Endothelial cell of umbilical vein (primary cell): ENCODE results near the gene ASXL1. TPM values are rescaled to one million over a fixed set of nuclear protein-coding genes. Genes with fewer than 3 reads are reported as not detected.

Experiments
- BruUV-seq: library from RNA; stranded (reverse); fragments of 400-500 nt; replicated peaks from 2 replicates; lab custom pipeline; 2021; lab: Mats Ljungman, UMichigan
- CTCF ChIA-PET: fragments of 300-600, 350-600 bp; sonication (Branson Sonifier 250); formaldehyde crosslinking; loops from one replicate; lab custom pipeline; 2021; ENCODE audit warnings: antibody characterized with exemption, inconsistent platforms; lab: Charles Lee
- POLR2A ChIA-PET: fragments of 300-600, 350-600 bp; sonication (Branson Sonifier 250); formaldehyde crosslinking; loops from one replicate; lab custom pipeline; 2021; ENCODE audit warnings: antibody characterized with exemption, inconsistent platforms; lab: Charles Lee
- DNase-seq: peaks from one replicate; pipeline ENCODE4 v3.0.0-alpha.2; 2011; ENCODE audit warnings: low read depth, low spot score
- FAIRE-seq: peaks from 2 replicates; lab custom pipeline; 2011; peaks lifted over from hg19 to GRCh38; lab: Jason Lieb, UNC
- H2AFZ ChIP-seq: 2 replicates; pipeline ENCODE4 v1.6.0; 2012; ENCODE audit warnings: low read depth, low read length, control low read depth, inconsistent platforms
- H3K27ac ChIP-seq: 2 replicates; pipeline ENCODE4 v1.5.1; 2011; ENCODE audit warnings: low read depth, mild to moderate bottlenecking, control low read depth, low read length, moderate library complexity; ENCODE audit not compliant: insufficient read depth
- H3K27me3 ChIP-seq, 2 experiments: 2 replicates each; pipeline versions ENCODE4 v1.6.0 to v1.6.1; 2011; ENCODE audit warnings: low read length in 2 of 2, mixed read lengths in 1 of 2; ENCODE audit not compliant: control insufficient read depth in 2 of 2, insufficient read depth in 2 of 2
- H3K36me3 ChIP-seq, 2 experiments: 2 replicates in 1 of 2; 3 replicates in 1 of 2; pipeline ENCODE4 v1.5.1; 2011; ENCODE audit warnings: low read length in 2 of 2, mild to moderate bottlenecking in 1 of 2, moderate library complexity in 1 of 2; ENCODE audit not compliant: control insufficient read depth in 2 of 2, insufficient read depth in 2 of 2; ENCODE audit errors: extremely low read depth in 1 of 2
- H3K4me1 ChIP-seq: 3 replicates; pipeline ENCODE4 v1.5.1; 2011; ENCODE audit warnings: mild to moderate bottlenecking, low read length; ENCODE audit not compliant: control insufficient read depth, insufficient read depth; ENCODE audit errors: extremely low read depth
- H3K4me2 ChIP-seq: 2 replicates; pipeline ENCODE4 v1.6.1; 2011; ENCODE audit warnings: low read length, control low read depth, mixed read lengths; ENCODE audit not compliant: insufficient read depth
- H3K4me3 ChIP-seq, 3 experiments: fragments of 200-600 bp in 1 of 3; sonication (generic), shearing (Covaris generic) in 1 of 3; replicated peaks in 1 of 3; 2 replicates each; pipeline ENCODE4 v1.5.1; 2011 to 2016; ENCODE audit warnings: control low read depth in 3 of 3, low read length in 3 of 3, mild to moderate bottlenecking in 2 of 3, inconsistent platforms in 1 of 3, low read depth in 1 of 3, moderate library complexity in 1 of 3; ENCODE audit not compliant: insufficient read depth in 1 of 3
- H3K79me2 ChIP-seq: 2 replicates; pipeline ENCODE4 v1.6.0; 2012; ENCODE audit warnings: low read length, inconsistent platforms; ENCODE audit not compliant: control insufficient read depth, insufficient read depth
- H3K9ac ChIP-seq: replicated peaks from 2 replicates; pipeline ENCODE3; 2011; ENCODE audit warnings: low read length, control low read depth; ENCODE audit not compliant: insufficient read depth; ENCODE audit errors: extremely low read depth
- H3K9me1 ChIP-seq: replicated peaks from 3 replicates; pipeline ENCODE4 v1.6.0; 2011; ENCODE audit warnings: mild to moderate bottlenecking, low read length; ENCODE audit not compliant: control insufficient read depth, insufficient read depth; ENCODE audit errors: extremely low read depth
- H3K9me3 ChIP-seq: replicated peaks from 2 replicates; pipeline ENCODE4 v1.5.1; 2012; ENCODE audit warnings: low read length, inconsistent platforms; ENCODE audit not compliant: control insufficient read depth, insufficient read depth
- H4K20me1 ChIP-seq: replicated peaks from 2 replicates; pipeline ENCODE3; 2011; ENCODE audit warnings: mild to moderate bottlenecking, low read length; ENCODE audit not compliant: control insufficient read depth, insufficient read depth; ENCODE audit errors: extremely low read depth
- EZH2 ChIP-seq: IDR thresholded peaks from 2 replicates; pipeline ENCODE4 v1.6.1; 2012; ENCODE audit warnings: borderline replicate concordance, low read depth, mild to moderate bottlenecking, moderate library complexity, low read length, inconsistent platforms; ENCODE audit not compliant: severe bottlenecking
- FOS ChIP-seq: IDR thresholded peaks from 2 replicates; pipeline ENCODE4 v1.6.1; 2011; ENCODE audit warnings: mild to moderate bottlenecking, low read length, moderate library complexity, borderline replicate concordance; ENCODE audit not compliant: insufficient read depth
- GATA2 ChIP-seq: IDR thresholded peaks from 2 replicates; pipeline ENCODE4 v1.7.0; 2011; ENCODE audit warnings: low read depth, mild to moderate bottlenecking, moderate library complexity, mixed read lengths, low read length; ENCODE audit not compliant: insufficient read length, insufficient read depth
- JUN ChIP-seq: IDR thresholded peaks from 2 replicates; pipeline ENCODE4 v1.6.1; 2011; ENCODE audit warnings: borderline replicate concordance, low read depth; ENCODE audit not compliant: insufficient read length, insufficient read depth
- MYC ChIP-seq: IDR thresholded peaks from one replicate; pipeline ENCODE4 v1.6.1; 2011; ENCODE audit warnings: mild to moderate bottlenecking, low read depth, low read length
- POLR2A ChIP-seq: IDR thresholded peaks from 2 replicates; pipeline ENCODE4 v1.6.1; 2012; ENCODE audit warnings: low read depth, mild to moderate bottlenecking, control low read depth, low read length
- POLR2AphosphoS5 ChIP-seq: IDR thresholded peaks from 2 replicates; pipeline ENCODE4 v1.6.1; 2012; ENCODE audit warnings: low read depth, mild to moderate bottlenecking, control low read depth, low read length, moderate library complexity; ENCODE audit not compliant: insufficient read depth
- dilution Hi-C: fragments of 300-500 bp; cut with MboI; formaldehyde crosslinking; loops from one replicate; pipeline ENCODE4 v1.15.0; 2019; ENCODE audit warnings: low sequenced_read_pairs; ENCODE audit not compliant: extremely low pct_ligation_motif_present
- intact Hi-C: fragments of 100-400 bp; cut with micrococcal nuclease; formaldehyde crosslinking; loops from one replicate; pipeline ENCODE4 v1.10.0; 2022
- polyA plus RNA-seq, 4 experiments: library from polyadenylated mRNA; depleted of rRNA in 3 of 4; stranded (reverse) in 3 of 4; unstranded in 1 of 4; fragments of >200 nt; gene quantifications; 2 replicates each; pipeline versions ENCODE4 v1.2.1 to v1.2.3, GENCODE V29; 2011 to 2012; ENCODE audit warnings: missing spikeins in 1 of 4
- total RNA-seq: library from RNA; stranded (reverse); gene quantifications from 2 replicates; pipeline ENCODE4 v1.2.3, GENCODE V29; 2021
- TF ChIP-seq, protein P1 (sequence below), 2 donors: IDR thresholded peaks; 1 replicate in 1 of 2; 2 replicates in 1 of 2; pipeline ENCODE4 v1.5.1; 2011; ENCODE audit warnings: low read length in 2 of 2, mild to moderate bottlenecking in 2 of 2, moderate library complexity in 2 of 2, control low read depth in 1 of 2, inconsistent platforms in 1 of 2, low read depth in 1 of 2; ENCODE audit not compliant: insufficient read depth in 1 of 2; ENCODE audit errors: extremely low read depth in 1 of 2
- TF ChIP-seq, protein P2 (sequence below): IDR thresholded peaks from 2 replicates; pipeline ENCODE4 v1.6.1; 2011; ENCODE audit not compliant: insufficient read depth, insufficient read length

The ASXL1 gene
- total and polyA plus RNA-seq, 2 donors (not counting 3 experiments of a cell fraction or from before 2014, with no cell fraction given) = 45.4 to 101 TPM

DNA sequence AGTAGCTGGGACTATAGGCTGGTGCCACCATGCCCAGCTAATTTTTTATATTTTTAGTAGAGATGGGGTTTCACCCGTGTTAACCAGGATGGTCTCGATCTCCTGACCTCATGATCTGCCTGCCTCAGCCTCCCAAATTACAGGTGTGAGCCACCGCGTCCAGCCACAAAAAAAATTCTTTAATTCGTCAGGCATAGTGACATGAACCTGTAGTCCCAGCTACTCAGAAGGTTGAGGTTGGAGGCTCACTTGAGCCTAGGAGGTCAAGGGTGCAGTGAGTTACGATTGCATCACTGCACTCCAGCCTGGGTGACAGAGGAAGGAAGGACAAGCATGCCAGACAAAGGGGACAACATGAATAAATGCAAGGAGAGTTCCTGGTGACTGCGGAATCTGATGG, 19.5 kb upstream of the ASXL1 start:
- Histone ChIP-seq H3K79me2 (no peaks in the 10 kb centered on the region), H3K9ac (no peak overlapping the region), H3K36me3 (no peaks in the 10 kb centered on the region), H3K27ac (no peak overlapping the region), H3K9me3 (no peaks in the 10 kb centered on the region), H3K27me3 (no peaks in the 10 kb centered on the region), H3K4me3 (no peak overlapping the region), H3K4me2 (no peak overlapping the region), H4K20me1 (no peaks in the 10 kb centered on the region), H2AFZ (no peak overlapping the region), H3K9me1 (no peaks in the 10 kb centered on the region), H3K4me1 (peaks cover 14% of the 10 kb centered on the region)
- TF ChIP-seq MYC (no peak), POLR2AphosphoS5 (no peak), GATA2 (no peak), FOS (no peak), EZH2 (no peak), JUN (no peak), POLR2A (no peak)
- TF ChIP-seq, protein P1, sequence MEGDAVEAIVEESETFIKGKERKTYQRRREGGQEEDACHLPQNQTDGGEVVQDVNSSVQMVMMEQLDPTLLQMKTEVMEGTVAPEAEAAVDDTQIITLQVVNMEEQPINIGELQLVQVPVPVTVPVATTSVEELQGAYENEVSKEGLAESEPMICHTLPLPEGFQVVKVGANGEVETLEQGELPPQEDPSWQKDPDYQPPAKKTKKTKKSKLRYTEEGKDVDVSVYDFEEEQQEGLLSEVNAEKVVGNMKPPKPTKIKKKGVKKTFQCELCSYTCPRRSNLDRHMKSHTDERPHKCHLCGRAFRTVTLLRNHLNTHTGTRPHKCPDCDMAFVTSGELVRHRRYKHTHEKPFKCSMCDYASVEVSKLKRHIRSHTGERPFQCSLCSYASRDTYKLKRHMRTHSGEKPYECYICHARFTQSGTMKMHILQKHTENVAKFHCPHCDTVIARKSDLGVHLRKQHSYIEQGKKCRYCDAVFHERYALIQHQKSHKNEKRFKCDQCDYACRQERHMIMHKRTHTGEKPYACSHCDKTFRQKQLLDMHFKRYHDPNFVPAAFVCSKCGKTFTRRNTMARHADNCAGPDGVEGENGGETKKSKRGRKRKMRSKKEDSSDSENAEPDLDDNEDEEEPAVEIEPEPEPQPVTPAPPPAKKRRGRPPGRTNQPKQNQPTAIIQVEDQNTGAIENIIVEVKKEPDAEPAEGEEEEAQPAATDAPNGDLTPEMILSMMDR (IDR thresholded peaks at IDR 0.05; ENCODE audit: extremely low read depth in 1 of 2, insufficient read depth in 1 of 2, low read depth in 1 of 2, low read length in 2 of 2) = no peak
- TF ChIP-seq, protein P2, sequence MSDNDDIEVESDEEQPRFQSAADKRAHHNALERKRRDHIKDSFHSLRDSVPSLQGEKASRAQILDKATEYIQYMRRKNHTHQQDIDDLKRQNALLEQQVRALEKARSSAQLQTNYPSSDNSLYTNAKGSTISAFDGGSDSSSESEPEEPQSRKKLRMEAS = no peak
- DNase-seq (no peak), FAIRE-seq (no peak)
- ChIA-PET CTCF (interaction anchor here (1.4 to 1.5 kb wide), 2 partner anchors 10 to 159 kb away, joined by 3 read pairs; no protein-coding TSS in a partner anchor), POLR2A (interaction anchor here (0.6 kb wide), 1 partner anchor 418 kb away, joined by 5 read pairs; no protein-coding TSS in a partner anchor)
- dilution Hi-C loops = no loop called here
- no TSS peak for BruUV-seq
- intact Hi-C loops = no loop called here
